ENCODE results near the gene MYLK.
"Not testable (repeated sequence)": the region's sequence is repeated elsewhere in the genome, so short reads cannot be mapped to it uniquely, and the experiment has no call there.

Gene MYLK

GRCh38 chr3:123741041-123741511, 143.1 kb downstream of the MYLK start:
- DNase-seq = peak; percentile 36

- no peak for DNase-seq
These were observed 143.7 kb downstream of the MYLK start for GRCh38 chr3:123740391-123740822.

GRCh38 chr3:123739754-123740153, 144.4 kb downstream of the MYLK start:
- peak; percentile 79 for DNase-seq

GRCh38 chr3:123739106-123739505, 145.0 kb downstream of the MYLK start:
- no peak for DNase-seq

GRCh38 chr3:123738522-123738921, 145.6 kb downstream of the MYLK start:
- DNase-seq = not testable (repeated sequence)

GRCh38 chr3:123737168-123737567, 147.0 kb downstream of the MYLK start:
- no peak for DNase-seq

- no peak for DNase-seq
These were observed 148.7 kb downstream of the MYLK start for GRCh38 chr3:123735456-123735855.

GRCh38 chr3:123734527-123734902, 149.6 kb downstream of the MYLK start:
- DNase-seq = no peak

GRCh38 chr3:123733805-123734526, 150.2 kb downstream of the MYLK start:
- peak; percentile 96 for DNase-seq

- no peak for DNase-seq
These were observed 150.8 kb downstream of the MYLK start for GRCh38 chr3:123733341-123733740.

- peak; percentile 86 for DNase-seq
These were observed 151.7 kb downstream of the MYLK start for GRCh38 chr3:123732447-123732846.

GRCh38 chr3:123730829-123731228, 153.3 kb downstream of the MYLK start:
- DNase-seq = no peak

GRCh38 chr3:123728991-123729390, 155.1 kb downstream of the MYLK start:
- no peak for DNase-seq

GRCh38 chr3:123728014-123728413, 156.1 kb downstream of the MYLK start:
- DNase-seq = peak; percentile 49

GRCh38 chr3:123725652-123726400, 158.3 kb downstream of the MYLK start:
- no peak for DNase-seq

GRCh38 chr3:123724306-123724705, 159.8 kb downstream of the MYLK start:
- peak; percentile 54 for DNase-seq

- peak; percentile 82 for DNase-seq
These were observed 160.5 kb downstream of the MYLK start for GRCh38 chr3:123723522-123724168.

- no peak for DNase-seq
These were observed 161.1 kb downstream of the MYLK start for GRCh38 chr3:123723070-123723469.

- no peak for DNase-seq
These were observed 161.7 kb downstream of the MYLK start for GRCh38 chr3:123722456-123722855.

GRCh38 chr3:123722021-123722420, 162.1 kb downstream of the MYLK start:
- no peak for DNase-seq

GRCh38 chr3:123721095-123721689, 162.9 kb downstream of the MYLK start:
- not testable (repeated sequence) for DNase-seq

GRCh38 chr3:123720638-123721037, 163.5 kb downstream of the MYLK start:
- DNase-seq = no peak

GRCh38 chr3:123719862-123720453, 164.2 kb downstream of the MYLK start:
- no peak for DNase-seq

Data from EL (cell line).